Fibroblast of villous mesenchyme (primary cell): ENCODE results near the gene TNS3. TPM values are rescaled to one million over a fixed set of nuclear protein-coding genes. Genes with fewer than 3 reads are reported as not detected.
A peak's percentile ranks its signal among the peaks of the same experiment; 100 is the strongest.

Source experiments
- DNase-seq: peaks from one replicate; pipeline ENCODE4 v3.0.0-alpha.2; 2010; ENCODE audit warnings: low read depth
- H3K4me3 ChIP-seq: 2 replicates; pipeline ENCODE4 v1.5.1; 2011; ENCODE audit warnings: low read depth, mild to moderate bottlenecking, low read length
- total RNA-seq: library from RNA; depleted of rRNA; stranded (reverse); fragments of >200 nt; gene quantifications from 2 replicates; pipeline ENCODE4 v1.2.3, GENCODE V29; 2012
- TF ChIP-seq, protein P1 (sequence below): IDR thresholded peaks from 2 replicates; pipeline ENCODE4 v1.5.1; 2012; ENCODE audit warnings: low read depth, mild to moderate bottlenecking, low read length; ENCODE audit not compliant: insufficient read depth

TNS3 gene
- total RNA-seq, 1 donor, result 202 TPM

DNA sequence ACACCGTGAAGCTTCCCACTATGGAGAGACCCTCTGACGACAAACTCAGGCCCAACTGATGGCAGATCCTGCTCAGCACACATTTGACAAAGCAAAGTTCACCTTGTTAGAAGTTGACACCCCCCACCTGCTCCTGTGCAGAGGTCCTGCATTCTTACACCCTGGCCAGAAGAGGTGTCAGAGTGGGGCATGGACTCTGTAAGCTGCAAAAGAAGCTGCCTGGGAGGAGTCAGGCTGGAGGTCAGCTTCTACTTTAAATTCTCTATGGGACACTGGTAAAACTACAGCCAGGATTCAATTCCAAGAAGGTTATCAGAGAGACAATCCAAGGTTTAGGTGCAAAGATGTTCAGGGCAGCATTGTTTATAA, 20.0 kb upstream of the TNS3 start:
- H3K4me3 ChIP-seq, result no peak overlapping the region
- TF ChIP-seq, protein P1, sequence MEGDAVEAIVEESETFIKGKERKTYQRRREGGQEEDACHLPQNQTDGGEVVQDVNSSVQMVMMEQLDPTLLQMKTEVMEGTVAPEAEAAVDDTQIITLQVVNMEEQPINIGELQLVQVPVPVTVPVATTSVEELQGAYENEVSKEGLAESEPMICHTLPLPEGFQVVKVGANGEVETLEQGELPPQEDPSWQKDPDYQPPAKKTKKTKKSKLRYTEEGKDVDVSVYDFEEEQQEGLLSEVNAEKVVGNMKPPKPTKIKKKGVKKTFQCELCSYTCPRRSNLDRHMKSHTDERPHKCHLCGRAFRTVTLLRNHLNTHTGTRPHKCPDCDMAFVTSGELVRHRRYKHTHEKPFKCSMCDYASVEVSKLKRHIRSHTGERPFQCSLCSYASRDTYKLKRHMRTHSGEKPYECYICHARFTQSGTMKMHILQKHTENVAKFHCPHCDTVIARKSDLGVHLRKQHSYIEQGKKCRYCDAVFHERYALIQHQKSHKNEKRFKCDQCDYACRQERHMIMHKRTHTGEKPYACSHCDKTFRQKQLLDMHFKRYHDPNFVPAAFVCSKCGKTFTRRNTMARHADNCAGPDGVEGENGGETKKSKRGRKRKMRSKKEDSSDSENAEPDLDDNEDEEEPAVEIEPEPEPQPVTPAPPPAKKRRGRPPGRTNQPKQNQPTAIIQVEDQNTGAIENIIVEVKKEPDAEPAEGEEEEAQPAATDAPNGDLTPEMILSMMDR, result no peak
- DNase-seq, result no peak

DNA sequence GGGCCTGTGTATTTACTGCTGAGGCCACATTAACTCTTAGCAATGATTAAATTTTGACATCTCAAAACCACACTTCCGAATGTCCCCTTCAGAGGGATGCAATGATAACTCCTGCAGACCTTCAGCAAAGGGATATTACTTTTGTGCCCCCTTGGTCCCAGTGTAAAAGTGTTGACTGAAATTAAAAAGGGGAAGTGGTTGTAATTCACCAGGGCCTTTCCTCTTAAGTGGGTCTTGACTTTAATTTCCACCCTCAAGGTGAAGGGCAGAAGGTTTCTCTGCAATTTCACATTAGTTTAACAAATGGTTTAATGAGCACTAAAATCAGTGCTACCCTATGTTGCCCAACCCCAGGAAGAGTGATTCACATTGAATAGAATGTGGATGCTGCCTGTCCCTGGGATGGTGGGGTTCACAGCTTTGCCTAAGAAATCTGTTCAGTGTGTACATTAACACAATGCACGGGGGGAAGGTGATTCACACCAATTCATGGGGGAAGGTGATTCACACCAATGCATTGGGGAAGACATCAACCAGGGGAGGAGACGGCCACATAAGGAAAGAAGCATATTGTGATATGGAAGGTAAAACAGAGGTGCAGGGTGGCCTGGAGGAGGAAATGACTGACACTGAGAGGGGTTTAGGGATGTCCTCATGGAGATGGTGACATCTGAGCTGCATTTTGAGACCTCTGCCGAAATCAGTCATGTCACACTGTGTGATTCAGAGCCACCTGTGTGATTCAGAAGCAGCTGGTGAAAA, 19.4 kb upstream of the TNS3 start:
- H3K4me3 ChIP-seq, result no peak overlapping the region
- peak; percentile 92 for DNase-seq

DNA sequence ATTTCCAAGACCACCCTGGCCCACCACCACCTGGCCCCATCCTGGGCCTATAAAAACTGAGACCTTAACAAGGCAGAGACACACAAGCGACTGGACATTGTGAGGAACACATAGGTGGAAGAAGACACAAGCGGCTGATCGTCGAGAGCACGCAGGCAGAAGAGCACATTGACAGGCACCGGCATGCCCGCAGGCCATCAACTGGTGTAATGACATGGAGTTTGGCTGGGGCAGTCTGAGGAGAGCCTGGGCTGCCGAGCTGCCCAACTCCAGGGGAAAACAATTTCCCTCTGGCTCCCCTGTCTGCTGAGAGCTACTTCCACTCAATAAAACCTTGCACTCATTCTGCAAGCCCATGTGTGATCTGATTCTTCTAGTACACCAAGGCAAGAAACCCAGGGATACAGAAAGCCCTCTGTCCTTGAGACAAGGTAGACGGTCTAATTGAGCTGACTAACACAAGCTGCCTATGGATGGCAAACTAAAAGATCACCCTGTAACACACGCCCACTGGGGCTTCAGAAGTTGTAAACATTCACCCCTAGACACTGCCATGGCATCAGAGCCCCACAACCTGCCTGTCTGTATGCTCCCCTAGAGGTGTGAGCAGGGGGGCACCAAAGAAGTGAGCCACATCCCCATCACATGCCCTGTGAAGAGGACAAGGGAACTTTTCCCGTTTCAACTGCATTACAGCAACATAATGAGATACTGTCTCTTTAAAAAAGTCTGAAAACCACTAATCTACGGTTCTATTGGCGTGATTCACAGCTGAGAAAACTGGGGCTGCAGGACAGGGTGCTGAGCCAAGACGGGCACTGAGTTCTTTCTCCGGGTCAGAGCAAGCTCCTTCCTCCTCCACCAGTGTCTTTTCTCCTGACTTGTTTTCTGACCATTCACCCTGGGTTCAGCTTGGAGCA, 18.5 kb upstream of the TNS3 start:
- TF ChIP-seq, protein P1, result no peak
- H3K4me3 ChIP-seq, result no peak overlapping the region
- DNase-seq, result peak; percentile 87

More for the DNA sequence above, 19.4 kb upstream of the TNS3 start:
- TF ChIP-seq, protein P1, result no peak

DNA sequence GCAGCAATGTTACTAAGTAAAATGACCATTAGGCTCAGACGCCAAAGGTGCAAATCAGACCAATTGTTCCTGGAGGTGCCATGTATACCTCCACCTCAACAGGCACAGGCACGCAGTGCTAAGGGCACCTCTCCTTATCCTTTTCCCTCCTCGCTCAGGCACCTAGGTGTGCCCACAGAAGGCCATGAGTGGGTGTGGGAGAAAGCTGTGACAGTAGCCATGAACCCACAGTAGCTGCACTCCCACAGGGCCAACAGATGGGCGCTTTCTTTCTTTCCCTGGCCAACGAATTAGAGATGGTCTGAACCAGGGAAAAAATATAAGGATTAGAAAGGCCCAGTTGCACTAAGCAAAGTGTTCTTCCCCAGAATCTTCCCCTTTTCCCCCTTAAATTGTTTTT, 15.5 kb upstream of the TNS3 start:
- no peak for DNase-seq
- TF ChIP-seq, protein P1, result no peak
- no peak overlapping the region for H3K4me3 ChIP-seq

DNA sequence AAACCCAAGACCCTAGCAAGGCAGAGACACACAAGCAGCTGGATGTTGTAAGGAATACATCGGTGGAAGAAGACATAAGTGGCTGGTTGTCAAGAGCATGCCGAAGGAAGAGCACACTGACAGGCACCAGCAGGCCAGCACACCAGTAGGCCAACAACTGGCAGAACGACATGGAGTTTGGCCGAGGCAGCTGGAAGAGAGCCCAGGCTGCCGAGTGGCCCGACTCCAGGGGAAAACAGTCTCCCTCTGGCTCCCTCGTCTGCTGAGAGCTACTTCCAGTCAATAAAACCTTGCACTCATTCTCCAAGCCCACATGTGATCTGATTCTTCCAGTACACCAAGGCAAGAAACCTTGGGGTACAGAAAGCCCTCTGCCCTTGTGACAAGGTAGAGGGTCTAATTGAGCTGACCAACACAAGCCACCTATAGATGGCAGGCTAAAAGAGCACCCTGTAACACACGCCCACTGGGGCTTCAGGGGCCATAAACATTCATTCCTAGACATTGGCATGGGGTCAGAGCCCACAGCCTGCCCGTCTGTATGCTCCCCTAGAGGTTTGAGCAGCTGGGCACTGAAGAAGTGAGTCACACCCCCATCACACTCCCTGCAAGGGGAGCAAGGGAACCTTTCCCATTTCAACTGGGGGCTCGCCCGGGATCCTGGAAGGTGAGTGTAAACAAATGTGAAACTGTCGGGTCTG, 14.7 kb upstream of the TNS3 start:
- TF ChIP-seq, protein P1, result no peak
- H3K4me3 ChIP-seq, result no peak overlapping the region
- DNase-seq, result no peak

DNA sequence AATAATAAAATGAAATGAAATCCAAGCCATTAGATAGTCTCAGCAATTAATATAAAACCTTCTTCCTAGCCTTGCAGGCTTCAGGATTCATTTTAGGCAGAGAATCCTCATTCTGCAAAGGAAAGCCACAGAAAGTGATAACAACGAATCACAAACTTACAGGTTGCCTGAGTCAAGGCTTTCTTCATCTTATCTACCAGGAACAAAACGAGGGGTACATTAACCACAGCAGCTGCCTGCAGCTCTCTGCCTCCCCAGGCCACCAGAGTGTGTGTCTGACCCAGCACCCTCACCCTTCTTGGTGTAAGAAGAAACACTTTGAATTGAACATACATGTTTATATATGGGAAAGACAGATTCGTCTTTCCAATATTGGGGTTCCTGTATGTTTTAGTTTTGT, 12.5 kb upstream of the TNS3 start:
- H3K4me3 ChIP-seq, result no peak overlapping the region
- TF ChIP-seq, protein P1, result no peak
- DNase-seq, result no peak
